GM13977 (cell line): ENCODE measurements around the gene PDLIM5.

Source experiments
- DNase-seq: peaks from one replicate; pipeline ENCODE4 v3.0.0; 2012; ENCODE audit warnings: low spot score
- CTCF ChIP-seq: IDR thresholded peaks from 2 replicates; pipeline ENCODE4 v1.5.1; 2012; ENCODE audit warnings: mild to moderate bottlenecking, control low read depth; ENCODE audit not compliant: insufficient read depth; ENCODE audit errors: extremely low read depth, missing control alignments
- in situ Hi-C: fragments of 300-500 bp; cut with MboI; formaldehyde crosslinking; loops from one replicate; pipeline ENCODE4 v1.12.0; 2022; ENCODE audit warnings: low sequenced_read_pairs, low pct_unique_long_range_greater_than_20kb, mixed read lengths, inconsistent platforms; ENCODE audit not compliant: unreplicated experiment

The PDLIM5 gene

GRCh38 chr4:94525993-94526728 lies 74.4 kb downstream of the PDLIM5 start:
- TF ChIP-seq CTCF, result no peak
- DNase-seq, result no peak
- in situ Hi-C loops, result no loop called here

- in situ Hi-C loops, result no loop called here
- no peak for TF ChIP-seq CTCF
- DNase-seq, result no peak
Measured at GRCh38 chr4:94527556-94528233, 76.0 kb downstream of the PDLIM5 start.

GRCh38 chr4:94528792-94529451 lies 77.2 kb downstream of the PDLIM5 start:
- in situ Hi-C loops, result no loop called here
- DNase-seq, result no peak
- no peak for TF ChIP-seq CTCF

GRCh38 chr4:94530073-94530472 lies 78.3 kb downstream of the PDLIM5 start:
- DNase-seq, result no peak
- in situ Hi-C loops, result no loop called here
- no peak for TF ChIP-seq CTCF

GRCh38 chr4:94531991-94532789 lies 80.4 kb downstream of the PDLIM5 start:
- no peak for TF ChIP-seq CTCF
- no peak for DNase-seq
- in situ Hi-C loops, result no loop called here
